GM21390 (cell line): ENCODE measurements around the gene MORN5.

Experiments used
- ATAC-seq: cut with Tn5 transposase; IDR thresholded peaks from one replicate; pipeline ENCODE4 v1.9.1; 2021; ENCODE audit not compliant: unreplicated experiment

The MORN5 gene

DNA sequence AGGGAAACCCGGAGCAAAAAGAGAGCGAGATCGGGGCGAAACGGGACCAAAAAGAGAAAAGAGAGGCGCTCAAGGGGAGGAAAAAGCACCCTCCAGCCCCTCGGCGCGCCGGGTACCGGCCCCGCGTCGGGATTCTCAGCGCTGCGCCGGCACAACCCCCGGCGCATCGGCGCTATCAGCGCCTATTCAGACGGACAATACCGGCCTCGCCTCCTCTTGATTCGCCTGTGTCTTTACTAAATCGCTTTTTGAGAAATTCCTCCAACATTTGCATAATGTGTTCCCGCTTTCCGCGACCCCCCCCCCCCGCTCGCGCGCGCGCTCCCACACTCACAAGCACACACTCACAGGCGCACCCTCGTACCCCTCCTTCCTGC, 68.5 kb downstream of the MORN5 start:
- no peak for ATAC-seq

DNA sequence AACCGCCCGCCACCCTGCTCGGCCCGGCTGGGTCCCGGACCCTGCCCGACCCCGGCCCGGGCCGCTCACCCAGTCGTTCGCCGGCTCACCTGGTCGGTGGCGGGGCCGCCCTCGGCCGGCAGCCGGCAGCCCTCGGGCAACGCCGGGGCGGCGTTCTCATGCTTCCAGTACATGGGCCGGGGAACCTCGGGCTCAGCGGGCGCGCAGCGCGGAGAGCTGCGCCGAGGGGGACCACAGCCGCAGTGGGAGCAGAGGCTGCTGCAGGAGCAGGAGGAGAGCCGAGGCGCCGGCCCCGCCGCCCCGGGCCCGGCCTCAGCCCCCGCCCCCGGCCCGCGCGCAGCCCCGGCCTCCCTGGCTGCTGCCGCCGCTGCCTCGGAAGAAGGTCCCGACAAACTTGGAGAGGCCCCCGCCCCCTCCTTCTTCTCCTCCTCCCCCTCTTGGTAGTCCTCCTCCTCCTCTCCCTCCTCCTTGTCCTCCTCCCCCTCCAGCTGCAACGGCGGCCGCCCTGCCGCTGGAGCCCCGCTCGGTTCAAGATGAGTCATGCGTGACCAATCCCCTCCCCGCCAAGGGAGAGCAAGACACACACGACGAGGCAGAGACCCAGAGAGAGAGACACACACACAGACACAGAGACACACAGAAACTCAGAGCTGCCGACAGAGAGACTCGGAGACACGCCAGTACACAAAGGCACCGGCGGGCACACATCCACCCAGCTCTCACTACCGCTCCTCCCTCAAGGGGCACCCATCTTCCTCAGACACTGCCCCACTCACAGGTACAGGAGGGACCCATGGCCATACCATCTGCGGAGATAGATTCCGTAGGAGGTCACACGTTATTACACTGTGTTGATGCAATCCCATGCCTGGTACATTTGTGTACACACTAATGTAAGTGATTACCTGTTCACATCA, 69.1 kb downstream of the MORN5 start, which contains the start of gene LHX6:
TSS of gene LHX6 (minus strand) at position 390 of the 917 bp plus-strand sequence. CDS start at position 173, 217 bp downstream.
- no peak for ATAC-seq

DNA sequence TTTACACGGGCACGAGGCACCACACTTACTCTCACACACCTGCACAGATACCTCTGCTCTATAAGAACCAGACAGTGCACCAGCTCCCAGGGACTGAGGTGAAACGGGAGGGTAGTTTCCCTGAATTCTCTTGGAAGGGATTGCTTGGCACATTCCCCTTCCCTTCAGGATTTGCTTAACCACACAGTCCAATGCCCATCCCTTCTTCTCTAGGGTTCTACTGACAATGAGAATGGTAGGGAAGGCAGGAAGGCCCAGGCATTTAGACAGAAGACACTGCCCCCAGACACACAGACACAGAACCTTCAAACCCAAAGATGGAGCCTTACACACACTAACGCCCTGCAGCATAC, 69.8 kb downstream of the MORN5 start:
- no peak for ATAC-seq

DNA sequence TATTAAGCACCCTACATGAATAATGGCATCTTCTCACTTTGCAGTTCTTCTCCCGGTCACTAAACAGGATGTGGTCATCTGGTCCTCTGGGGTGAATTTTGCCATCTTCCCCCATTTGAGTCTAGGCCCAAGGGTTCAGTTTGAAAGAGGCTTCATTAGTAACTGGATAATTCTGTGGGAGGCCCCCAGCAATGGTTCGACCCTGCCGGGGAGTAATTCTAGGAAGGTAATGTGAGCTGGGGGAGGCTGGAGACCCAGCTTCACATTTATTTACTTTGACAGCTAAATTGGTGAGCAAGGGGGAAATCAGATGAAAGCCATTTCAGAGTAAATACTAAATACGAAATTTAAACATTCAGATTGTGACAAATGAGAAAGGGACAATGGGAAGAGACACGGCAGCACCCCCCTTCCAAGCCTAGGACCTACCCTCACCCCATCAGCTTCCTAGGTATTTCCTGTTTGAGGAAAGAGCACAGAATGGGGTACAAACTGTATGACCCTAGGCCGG, 73.1 kb downstream of the MORN5 start:
- ATAC-seq, result no peak

DNA sequence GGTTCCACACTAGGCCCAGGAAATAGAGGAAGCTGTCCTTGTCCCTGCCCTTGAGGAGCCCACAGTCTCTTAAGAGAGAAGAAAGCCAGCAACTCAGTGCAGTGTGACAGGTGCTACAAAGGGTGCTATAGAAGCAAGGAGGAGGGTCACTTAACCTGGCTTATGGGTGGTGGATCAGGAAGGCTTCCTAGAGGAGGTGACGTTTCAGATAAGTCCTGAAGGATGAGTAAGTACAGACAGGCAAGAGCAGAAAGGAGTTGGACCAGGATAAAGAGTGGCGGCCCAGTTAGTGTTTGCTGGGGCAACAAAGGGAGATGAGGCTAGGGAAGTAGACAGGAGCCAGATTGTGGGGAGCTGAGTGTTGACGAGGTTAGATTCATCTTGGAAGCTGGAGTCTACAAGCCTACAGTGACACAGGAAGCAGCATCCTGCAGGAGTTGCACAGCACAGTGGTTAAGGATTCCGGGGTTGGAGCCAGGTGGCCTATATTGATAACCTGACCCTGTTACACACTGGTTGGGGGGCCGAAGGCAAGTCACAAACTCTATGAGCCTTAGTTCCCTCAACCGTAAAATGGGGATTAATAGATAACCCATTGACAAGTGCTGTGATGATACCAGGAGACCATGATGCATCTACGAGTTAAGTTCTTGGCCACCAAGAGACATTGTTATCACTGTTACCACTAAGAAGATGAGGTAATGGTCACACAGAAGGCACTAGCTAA, 74.5 kb downstream of the MORN5 start:
- ATAC-seq, result no peak

DNA sequence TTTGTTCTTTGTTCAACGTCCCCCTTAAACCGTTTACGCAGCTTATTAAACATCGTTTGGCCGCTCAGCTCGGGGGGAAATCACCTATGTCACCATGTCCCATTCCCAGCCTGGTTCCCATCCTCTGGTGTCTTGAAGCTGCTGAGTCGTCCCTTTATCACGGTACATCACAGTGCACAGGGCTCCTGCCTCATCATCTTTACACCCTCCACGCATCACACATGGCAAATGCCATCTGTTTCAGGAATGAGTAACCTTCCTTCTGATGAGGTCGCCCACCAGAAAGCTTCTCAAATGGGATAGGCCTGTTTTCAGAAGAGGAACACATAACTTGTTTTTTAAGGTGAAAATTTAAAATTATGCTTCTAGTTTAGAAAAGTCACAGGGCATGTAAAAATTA, 77.0 kb downstream of the MORN5 start:
- ATAC-seq, result no peak

DNA sequence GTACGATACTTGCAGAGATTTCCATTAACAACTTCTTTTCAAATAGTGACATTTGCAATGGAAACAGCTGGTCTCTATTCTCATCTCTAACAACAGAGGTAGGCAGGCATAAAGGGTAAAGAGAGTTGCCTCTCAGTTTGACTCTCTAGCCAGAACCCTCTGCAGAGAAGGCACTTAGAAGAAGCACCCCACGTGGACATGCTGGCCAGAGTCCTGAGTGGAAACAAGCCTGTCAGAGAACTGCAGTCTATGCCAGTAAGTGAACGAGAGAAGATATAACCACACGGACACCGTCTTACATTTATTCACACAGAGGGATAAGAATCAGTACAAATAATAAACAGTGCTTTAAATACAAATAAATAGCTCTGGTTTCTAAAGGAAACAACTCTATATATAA, 80.0 kb downstream of the MORN5 start:
- ATAC-seq, result no peak

DNA sequence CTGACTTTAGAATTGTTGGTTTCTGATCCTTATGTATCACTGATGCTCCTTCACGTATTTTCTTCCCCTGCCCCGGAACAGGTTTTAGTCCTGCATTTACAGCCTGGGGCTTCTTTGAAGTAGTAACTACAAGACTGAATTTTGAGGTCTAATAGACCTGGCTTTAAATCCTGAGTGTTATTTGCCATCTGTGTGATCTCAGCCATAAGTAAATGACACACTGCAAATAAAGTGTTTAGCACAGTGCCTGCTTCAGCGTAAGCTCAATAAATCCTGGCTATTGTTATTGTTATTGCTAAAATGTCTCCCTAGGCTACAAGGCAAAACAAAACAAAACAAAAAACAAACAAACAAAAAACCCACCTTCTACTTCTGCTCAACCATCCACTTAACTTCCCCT, 84.6 kb downstream of the MORN5 start:
- ATAC-seq, result no peak

DNA sequence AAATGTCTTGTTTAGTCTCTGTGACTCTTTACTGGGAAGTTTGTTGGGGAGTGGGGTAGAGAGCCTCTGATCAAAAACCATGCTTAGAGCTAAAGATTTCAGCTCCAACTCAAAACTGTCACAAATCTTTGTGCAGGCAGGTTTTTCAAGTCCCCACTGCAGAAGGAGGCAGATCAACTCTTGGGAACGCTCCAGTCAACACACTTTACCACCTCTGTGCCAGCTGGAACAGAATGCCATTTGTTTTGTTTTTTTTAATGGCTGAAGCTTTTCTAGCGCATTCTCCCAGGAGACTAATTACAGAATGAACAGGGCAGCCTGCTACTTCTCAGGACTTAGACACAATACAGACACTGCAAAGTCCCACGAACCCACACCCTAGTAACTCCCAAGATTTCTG, 87.0 kb downstream of the MORN5 start:
- ATAC-seq, result no peak

DNA sequence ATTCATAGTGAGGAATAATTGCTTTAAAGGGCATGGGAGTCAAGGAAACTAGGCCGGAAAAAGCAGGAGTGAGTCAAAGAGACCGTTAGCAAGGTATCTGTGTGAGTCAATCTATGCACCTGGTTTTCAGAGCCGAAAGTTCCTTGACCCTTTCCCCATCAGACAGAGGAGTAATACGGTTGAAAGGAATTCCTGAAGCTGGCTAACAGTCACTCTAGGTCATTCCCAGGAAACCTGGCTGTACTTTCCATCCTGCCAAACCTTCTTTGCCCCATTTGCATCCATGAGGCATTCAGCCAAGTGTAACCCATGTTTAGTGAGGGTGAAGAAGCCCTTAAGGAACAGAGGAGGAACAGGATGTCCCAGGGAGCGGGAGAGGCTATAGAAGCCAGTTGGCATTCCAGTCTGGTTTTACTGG, 88.7 kb downstream of the MORN5 start:
- ATAC-seq, result no peak
